BE2C (cell line): ENCODE results near the gene CCDC88C.

Experiments
- DNase-seq: peaks from one replicate; pipeline ENCODE4 v3.0.0-alpha.2; 2020
- H3K27me3 ChIP-seq: fragments of 250-450 bp; sonication (Bioruptor Pico); 2 replicates; pipeline ENCODE4 v1.5.1; 2020; ENCODE audit warnings: mild to moderate bottlenecking
- H3K36me3 ChIP-seq: fragments of 250-450 bp; sonication (Bioruptor Pico); 2 replicates; pipeline ENCODE4 v1.5.1; 2020; ENCODE audit warnings: mild to moderate bottlenecking
- H3K4me1 ChIP-seq: fragments of 250-450 bp; sonication (Bioruptor Pico); 2 replicates; pipeline ENCODE4 v1.5.1; 2020
- H3K4me3 ChIP-seq: 2 replicates; pipeline ENCODE4 v1.5.1; 2011; ENCODE audit warnings: low read depth, low read length
- H3K9me3 ChIP-seq: fragments of 250-450 bp; sonication (Bioruptor Pico); 2 replicates; pipeline ENCODE4 v1.5.1; 2020
- TF ChIP-seq, protein P1 (sequence below): IDR thresholded peaks from 2 replicates; pipeline ENCODE4 v1.5.1; 2012; ENCODE audit warnings: mild to moderate bottlenecking, low read depth, low read length

CCDC88C gene

DNA sequence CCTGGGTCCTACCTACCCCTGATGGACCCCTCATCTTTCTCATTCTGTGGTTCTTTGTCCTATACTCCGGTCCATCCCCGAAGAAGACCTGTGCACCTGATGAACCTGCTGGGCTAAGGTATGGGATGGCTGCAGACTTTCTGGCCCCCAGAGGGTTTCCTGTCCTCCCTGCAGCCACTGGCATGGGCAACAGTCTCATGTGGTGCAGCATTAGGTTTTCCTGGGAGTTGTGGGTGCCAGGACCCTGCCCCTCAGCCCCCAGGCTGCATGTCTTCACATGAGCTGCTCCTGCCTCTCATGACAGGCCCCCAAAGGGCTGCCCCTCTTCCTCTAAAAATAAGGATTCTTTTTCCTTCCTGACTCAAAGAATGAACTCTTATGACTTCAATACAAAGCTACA lies 100.9 kb downstream of the CCDC88C start:
- no peaks in the 10 kb centered on the region for H3K36me3 ChIP-seq
- DNase-seq = no peak
- no peaks in the 10 kb centered on the region for H3K27me3 ChIP-seq
- H3K4me3 ChIP-seq = no peak overlapping the region
- TF ChIP-seq, protein P1, sequence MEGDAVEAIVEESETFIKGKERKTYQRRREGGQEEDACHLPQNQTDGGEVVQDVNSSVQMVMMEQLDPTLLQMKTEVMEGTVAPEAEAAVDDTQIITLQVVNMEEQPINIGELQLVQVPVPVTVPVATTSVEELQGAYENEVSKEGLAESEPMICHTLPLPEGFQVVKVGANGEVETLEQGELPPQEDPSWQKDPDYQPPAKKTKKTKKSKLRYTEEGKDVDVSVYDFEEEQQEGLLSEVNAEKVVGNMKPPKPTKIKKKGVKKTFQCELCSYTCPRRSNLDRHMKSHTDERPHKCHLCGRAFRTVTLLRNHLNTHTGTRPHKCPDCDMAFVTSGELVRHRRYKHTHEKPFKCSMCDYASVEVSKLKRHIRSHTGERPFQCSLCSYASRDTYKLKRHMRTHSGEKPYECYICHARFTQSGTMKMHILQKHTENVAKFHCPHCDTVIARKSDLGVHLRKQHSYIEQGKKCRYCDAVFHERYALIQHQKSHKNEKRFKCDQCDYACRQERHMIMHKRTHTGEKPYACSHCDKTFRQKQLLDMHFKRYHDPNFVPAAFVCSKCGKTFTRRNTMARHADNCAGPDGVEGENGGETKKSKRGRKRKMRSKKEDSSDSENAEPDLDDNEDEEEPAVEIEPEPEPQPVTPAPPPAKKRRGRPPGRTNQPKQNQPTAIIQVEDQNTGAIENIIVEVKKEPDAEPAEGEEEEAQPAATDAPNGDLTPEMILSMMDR = no peak
- no peaks in the 10 kb centered on the region for H3K4me1 ChIP-seq
- H3K9me3 ChIP-seq = no peaks in the 10 kb centered on the region; the same call in 1 of the 2 replicates

DNA sequence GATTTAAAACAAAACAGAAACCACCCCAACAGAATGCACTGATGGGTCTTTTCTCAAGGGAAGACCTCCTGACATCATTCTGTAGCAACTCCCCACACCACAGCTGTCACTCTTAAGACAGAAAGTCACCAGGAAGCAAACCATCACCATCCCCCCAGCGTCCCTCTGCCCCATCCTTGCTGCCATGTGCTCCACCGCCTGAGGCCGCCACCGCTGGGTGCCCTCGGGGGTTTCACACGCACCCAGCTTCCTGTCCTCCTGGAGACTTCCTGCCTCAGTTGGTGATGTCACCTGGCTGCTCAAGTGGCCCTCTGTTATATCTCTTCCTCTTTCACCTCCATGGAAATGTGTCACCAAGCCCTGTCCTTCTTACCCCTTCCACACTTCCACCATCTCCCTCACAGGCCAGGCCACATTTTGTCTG lies 101.8 kb downstream of the CCDC88C start:
- Histone ChIP-seq H3K9me3 (no peaks in the 10 kb centered on the region; the same call in 1 of the 2 replicates), H3K4me1 (no peaks in the 10 kb centered on the region), H3K27me3 (no peaks in the 10 kb centered on the region), H3K4me3 (no peak overlapping the region), H3K36me3 (no peaks in the 10 kb centered on the region)
- no peak for DNase-seq
- TF ChIP-seq, protein P1 = no peak

DNA sequence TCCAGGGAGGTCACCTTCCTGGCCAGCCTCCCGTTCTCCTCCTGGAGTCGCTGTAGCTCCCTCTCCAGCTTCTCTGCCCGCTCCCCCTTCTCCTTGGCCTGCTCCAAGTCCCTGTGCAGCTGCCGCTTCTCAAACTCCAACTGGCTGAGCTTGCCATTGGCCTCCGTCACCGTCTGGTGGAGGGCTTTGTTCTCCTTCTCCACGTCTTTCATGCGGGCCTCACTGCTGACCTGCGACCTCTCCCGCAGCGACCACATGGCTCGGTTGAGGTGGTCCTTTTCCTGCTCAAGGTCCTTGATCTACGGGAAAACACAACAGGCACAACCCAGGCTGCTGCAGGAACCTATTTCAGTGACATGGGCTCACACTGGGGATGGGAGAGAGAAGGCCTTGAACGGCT lies 103.8 kb downstream of the CCDC88C start:
- no peaks in the 10 kb centered on the region for H3K27me3 ChIP-seq
- no peaks in the 10 kb centered on the region for H3K36me3 ChIP-seq
- no peaks in the 10 kb centered on the region for H3K4me1 ChIP-seq
- TF ChIP-seq, protein P1 = no peak
- no peak for DNase-seq
- no peak overlapping the region for H3K4me3 ChIP-seq
- H3K9me3 ChIP-seq = no peaks in the 10 kb centered on the region; the same call in 1 of the 2 replicates

DNA sequence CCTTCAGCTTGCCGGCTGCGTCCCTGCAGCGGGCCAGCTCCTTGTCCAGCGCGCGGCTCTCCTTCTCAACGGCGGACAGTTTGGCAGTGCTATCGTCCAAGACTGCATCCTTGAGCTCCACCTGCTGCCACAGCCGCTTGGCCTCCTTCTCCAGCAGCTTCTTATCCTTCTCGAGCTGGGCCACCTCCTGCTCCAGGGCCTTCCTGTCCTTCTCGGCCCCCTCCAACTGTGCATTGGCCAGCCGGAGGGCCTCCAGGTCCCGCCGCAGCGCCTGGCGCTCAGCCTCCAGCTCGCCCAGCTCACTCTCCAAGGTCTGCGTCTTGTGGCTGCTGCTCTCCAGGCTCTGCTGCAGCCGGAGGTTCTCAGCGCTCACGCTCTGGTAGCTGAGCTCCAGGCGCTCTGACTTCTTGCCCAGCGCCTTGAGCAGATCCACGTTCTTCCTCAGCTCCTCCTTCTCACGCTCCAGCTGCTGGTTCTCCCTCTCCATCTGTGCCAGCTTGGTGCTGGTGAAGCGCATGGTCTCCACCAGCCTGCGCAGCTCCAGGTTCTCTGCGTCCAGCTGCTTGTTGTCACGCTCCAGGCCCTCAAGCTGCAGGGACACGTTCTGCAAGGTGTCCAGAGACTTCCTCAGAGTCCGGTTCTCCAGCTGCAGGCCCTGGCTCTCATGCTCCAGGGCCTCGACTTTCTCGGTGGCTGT lies 104.3 kb downstream of the CCDC88C start:
- H3K4me3 ChIP-seq = no peak overlapping the region
- TF ChIP-seq, protein P1 = no peak
- H3K27me3 ChIP-seq = no peaks in the 10 kb centered on the region
- DNase-seq = no peak
- H3K4me1 ChIP-seq = no peaks in the 10 kb centered on the region
- H3K36me3 ChIP-seq = no peaks in the 10 kb centered on the region
- no peaks in the 10 kb centered on the region; the same call in 1 of the 2 replicates for H3K9me3 ChIP-seq

DNA sequence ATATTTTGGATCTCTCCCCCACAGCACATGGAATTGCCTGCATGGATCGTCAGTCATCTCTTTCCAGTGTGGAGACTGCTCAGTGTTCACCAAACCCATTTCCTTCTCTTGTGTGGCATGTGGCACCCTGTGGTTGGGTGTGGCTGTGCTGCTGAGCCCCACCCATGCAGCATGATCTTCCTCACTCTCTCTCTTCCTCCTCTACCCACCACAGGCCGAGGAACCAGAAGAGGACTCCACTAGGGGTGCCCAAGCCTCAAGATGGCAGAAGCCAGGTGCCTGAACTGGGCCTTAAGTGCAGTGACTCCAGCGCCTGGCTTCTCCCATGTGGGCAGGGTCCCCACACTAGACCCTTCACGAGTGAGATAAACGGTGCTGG lies 106.3 kb downstream of the CCDC88C start:
- TF ChIP-seq, protein P1 = no peak
- no peak for DNase-seq
- H3K4me1 ChIP-seq = no peaks in the 10 kb centered on the region
- H3K27me3 ChIP-seq = no peaks in the 10 kb centered on the region
- no peaks in the 10 kb centered on the region for H3K36me3 ChIP-seq
- no peak overlapping the region for H3K4me3 ChIP-seq
- H3K9me3 ChIP-seq = no peaks in the 10 kb centered on the region; the same call in 1 of the 2 replicates

DNA sequence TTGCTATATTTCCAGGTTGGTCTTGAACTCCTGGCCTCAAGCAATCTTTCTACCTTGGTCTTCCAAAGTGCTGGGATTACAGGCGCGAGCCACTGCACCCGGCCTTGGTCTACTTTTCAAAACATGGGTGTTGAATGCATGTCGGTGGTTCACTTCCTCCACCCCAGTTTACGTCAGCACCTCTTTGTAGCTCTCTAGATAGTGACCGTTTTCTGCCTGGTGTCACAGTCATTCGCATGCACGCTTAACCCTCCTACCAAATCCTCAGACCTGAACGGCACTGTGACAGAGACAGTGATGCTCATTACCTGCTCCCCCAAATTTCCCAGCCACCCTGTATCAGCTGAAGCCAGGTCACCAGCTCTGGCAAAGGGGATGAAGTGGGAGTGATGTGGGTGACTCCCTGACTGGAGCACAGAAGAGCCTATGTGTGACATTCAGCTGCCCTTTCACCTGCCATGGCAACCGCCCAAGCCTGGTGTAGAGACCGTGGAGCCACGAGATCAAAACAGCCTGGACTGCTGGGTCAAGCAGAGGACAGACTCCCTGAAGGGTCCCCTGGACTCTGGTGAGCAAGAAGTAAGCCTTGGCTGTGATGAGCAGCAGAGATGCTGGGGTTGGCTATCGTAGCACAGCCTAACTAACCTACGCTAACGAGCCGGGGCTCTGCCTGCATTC lies 106.9 kb downstream of the CCDC88C start:
- H3K9me3 ChIP-seq = no peaks in the 10 kb centered on the region; the same call in 1 of the 2 replicates
- H3K36me3 ChIP-seq = no peaks in the 10 kb centered on the region

More for the DNA sequence above, 106.9 kb downstream of the CCDC88C start:
- no peaks in the 10 kb centered on the region for H3K4me1 ChIP-seq
- H3K4me3 ChIP-seq = no peak overlapping the region
- H3K27me3 ChIP-seq = no peaks in the 10 kb centered on the region
- TF ChIP-seq, protein P1 = no peak
- DNase-seq = no peak
